ENCODE data around the gene PPP1R1A.

PPP1R1A gene

GRCh38 chr12:54628186-54628846 is 39.9 kb upstream of the PPP1R1A start:
- no peak for DNase-seq (ENCODE audit: extremely low read depth, low read depth)
- TF ChIP-seq, protein P1, sequence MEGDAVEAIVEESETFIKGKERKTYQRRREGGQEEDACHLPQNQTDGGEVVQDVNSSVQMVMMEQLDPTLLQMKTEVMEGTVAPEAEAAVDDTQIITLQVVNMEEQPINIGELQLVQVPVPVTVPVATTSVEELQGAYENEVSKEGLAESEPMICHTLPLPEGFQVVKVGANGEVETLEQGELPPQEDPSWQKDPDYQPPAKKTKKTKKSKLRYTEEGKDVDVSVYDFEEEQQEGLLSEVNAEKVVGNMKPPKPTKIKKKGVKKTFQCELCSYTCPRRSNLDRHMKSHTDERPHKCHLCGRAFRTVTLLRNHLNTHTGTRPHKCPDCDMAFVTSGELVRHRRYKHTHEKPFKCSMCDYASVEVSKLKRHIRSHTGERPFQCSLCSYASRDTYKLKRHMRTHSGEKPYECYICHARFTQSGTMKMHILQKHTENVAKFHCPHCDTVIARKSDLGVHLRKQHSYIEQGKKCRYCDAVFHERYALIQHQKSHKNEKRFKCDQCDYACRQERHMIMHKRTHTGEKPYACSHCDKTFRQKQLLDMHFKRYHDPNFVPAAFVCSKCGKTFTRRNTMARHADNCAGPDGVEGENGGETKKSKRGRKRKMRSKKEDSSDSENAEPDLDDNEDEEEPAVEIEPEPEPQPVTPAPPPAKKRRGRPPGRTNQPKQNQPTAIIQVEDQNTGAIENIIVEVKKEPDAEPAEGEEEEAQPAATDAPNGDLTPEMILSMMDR (IDR thresholded peaks at IDR 0.05; ENCODE audit: low read depth, low read length, missing control alignments), result no peak
- H3K4me3 ChIP-seq (replicated peaks; ENCODE audit: low read depth, low read length), result no peak overlapping the region

DNA sequence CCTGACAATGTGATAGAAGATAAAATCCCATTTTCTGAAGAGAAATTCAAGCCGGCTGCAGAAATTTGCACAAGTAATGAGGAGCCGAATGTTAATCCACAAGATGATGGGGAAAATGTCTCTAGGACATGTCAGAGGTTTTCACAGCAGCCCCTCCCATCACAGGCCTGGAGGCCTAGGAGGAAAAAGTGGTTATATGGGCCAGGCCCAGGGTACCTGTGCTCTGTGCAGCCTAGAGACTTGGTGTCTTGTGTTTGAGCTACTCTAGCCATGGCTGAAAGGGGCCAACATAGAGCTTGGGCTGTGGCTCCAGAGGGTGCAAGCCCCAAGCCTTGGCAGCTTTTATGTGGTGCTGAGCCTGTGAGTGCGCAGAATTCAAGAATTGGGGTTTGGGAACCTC is 38.8 kb upstream of the PPP1R1A start:
- DNase-seq (ENCODE audit: extremely low read depth, low read depth), result no peak
- no peak overlapping the region for H3K4me3 ChIP-seq (replicated peaks; ENCODE audit: low read depth, low read length)
- TF ChIP-seq, protein P1 (IDR thresholded peaks at IDR 0.05; ENCODE audit: low read depth, low read length, missing control alignments), result no peak

GRCh38 chr12:54625598-54625997 is 37.1 kb upstream of the PPP1R1A start:
- TF ChIP-seq, protein P1 (IDR thresholded peaks at IDR 0.05; ENCODE audit: low read depth, low read length, missing control alignments), result no peak
- DNase-seq (ENCODE audit: extremely low read depth, low read depth), result no peak
- no peak overlapping the region for H3K4me3 ChIP-seq (replicated peaks; ENCODE audit: low read depth, low read length)

- no peak overlapping the region for H3K4me3 ChIP-seq (replicated peaks; ENCODE audit: low read depth, low read length)
- TF ChIP-seq, protein P1 (IDR thresholded peaks at IDR 0.05; ENCODE audit: low read depth, low read length, missing control alignments), result no peak
- DNase-seq (ENCODE audit: extremely low read depth, low read depth), result no peak
Observed at GRCh38 chr12:54624315-54625279, 36.1 kb upstream of the PPP1R1A start.

DNA sequence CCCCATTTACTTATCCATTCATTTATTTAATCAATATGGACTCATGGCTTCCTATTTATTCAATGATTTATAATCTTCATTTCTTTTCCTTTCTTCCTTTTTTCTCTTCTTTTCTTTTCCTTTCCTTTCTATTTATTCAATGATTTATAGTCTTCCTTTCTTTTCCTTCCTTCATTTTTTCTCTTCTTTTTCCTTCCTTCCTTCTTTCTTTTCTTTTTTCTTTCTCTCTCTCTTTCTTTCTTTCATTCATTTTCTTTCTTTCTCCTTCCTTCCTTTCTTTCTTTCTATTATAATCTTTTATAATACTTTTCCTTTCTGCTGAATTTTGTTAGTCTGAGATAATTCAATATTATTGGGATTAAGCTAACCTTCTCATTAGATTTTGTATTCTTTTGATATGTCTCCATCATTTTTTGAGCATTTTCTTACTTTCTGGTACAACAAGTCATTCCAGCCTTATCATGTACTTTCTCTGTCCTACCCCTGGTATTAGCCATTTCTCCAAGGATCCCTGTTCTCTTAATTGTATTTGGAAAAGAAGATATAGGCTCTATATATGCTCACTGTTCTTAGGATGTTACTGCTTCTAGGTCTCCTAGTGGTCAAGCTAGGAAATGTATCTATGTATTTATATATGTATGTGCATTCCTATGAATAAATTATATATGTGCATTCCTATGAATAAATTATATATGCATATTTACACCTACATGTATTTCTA is 34.2 kb upstream of the PPP1R1A start:
- TF ChIP-seq, protein P1 (IDR thresholded peaks at IDR 0.05; ENCODE audit: low read depth, low read length, missing control alignments), result peak; percentile 27
- H3K4me3 ChIP-seq (replicated peaks; ENCODE audit: low read depth, low read length), result no peak overlapping the region
- no peak for DNase-seq (ENCODE audit: extremely low read depth, low read depth)

DNA sequence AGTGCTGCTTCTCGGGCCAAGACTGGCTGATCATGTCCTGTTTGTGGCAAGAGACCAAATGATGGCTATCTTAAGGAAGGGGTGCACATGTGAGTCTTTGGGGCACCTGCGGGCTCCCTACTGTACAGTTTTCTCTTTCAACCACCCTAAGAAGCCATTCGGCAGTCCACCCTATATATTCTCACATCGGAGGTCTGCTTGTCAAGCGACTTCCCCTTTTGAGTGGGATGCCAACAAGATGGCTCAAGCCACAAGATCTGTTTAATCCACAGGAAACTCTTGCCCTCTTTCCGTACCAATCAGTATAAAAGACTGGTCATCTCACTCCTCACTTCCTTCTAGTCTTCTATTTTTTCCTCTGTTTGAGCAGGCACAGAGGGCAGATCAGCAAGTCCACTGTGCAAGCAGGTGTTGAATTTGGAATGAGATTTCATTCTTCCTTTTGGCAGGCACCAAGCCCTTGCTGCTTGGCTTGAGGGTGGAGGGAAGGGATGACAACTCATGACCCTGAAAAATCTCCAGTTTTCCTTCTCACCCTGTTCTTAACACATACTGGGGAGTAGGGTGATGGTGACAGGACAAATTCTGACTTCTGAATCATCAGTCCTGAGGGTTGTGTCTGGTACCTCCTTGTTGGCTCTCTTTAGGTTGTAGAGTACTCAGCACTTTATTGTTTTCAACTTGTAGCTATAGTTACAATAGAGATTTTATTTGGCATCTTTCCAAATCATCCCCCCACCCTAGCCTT is 28.6 kb upstream of the PPP1R1A start:
- no peak for DNase-seq (ENCODE audit: extremely low read depth, low read depth)
- no peak overlapping the region for H3K4me3 ChIP-seq (replicated peaks; ENCODE audit: low read depth, low read length)
- TF ChIP-seq, protein P1 (IDR thresholded peaks at IDR 0.05; ENCODE audit: low read depth, low read length, missing control alignments), result no peak
